Esophagus squamous epithelium (tissue), 5 donors: Measurements from ENCODE around the gene FFAR4. TPM values are rescaled to one million over a fixed set of nuclear protein-coding genes. Genes with fewer than 3 reads are reported as not detected.

Experiments used
- DNase-seq: peaks from one replicate; lab custom pipeline; 2025; lab: John Stamatoyannopoulos, UW
- H3K27ac ChIP-seq, 4 donors: fragments of 200-600 bp; sonication (generic); one replicate each; pipeline ENCODE4 v1.5.1; 2016 to 2019; ENCODE audit warnings: mild to moderate bottlenecking in 1 of 4
- H3K27me3 ChIP-seq, 4 donors: fragments of 200-600 bp; sonication (generic); 1 replicate in 3 of 4; 2 replicates in 1 of 4; pipeline versions ENCODE4 v1.5.1 to v1.6.0; 2017 to 2021; ENCODE audit warnings: antibody characterized with exemption in 1 of 4
- H3K36me3 ChIP-seq, 3 donors: fragments of 200-600 bp; sonication (generic); one replicate each; pipeline ENCODE4 v1.5.1; 2016 to 2019
- H3K4me1 ChIP-seq, 3 donors: fragments of 200-600 bp; sonication (generic); one replicate each; pipeline ENCODE4 v1.5.1; 2017 to 2019
- H3K4me3 ChIP-seq, 4 donors: fragments of 200-600 bp; sonication (generic); 1 replicate in 3 of 4; 2 replicates in 1 of 4; pipeline ENCODE4 v1.5.1; 2016 to 2019; ENCODE audit warnings: mild to moderate bottlenecking in 2 of 4, moderate library complexity in 1 of 4
- H3K9me3 ChIP-seq, 3 donors: fragments of 200-600 bp; sonication (generic); one replicate each; pipeline ENCODE4 v1.5.1; 2016 to 2019
- POLR2A ChIP-seq, 4 donors: fragments of 450-650 bp; IDR thresholded peaks; one replicate each; pipeline ENCODE4 v1.6.1; 2017; ENCODE audit warnings: antibody characterized with exemption in 4 of 4, mild to moderate bottlenecking in 4 of 4, moderate library complexity in 3 of 4
- WGBS, 2 donors: methylation state at CpG; one replicate each; pipeline ENCODE4 v1.1.5; 2018; 5-methylcytosine and 5-hydroxymethylcytosine counted together
- intact Hi-C: fragments of 100-400 bp; cut with DNase I; formaldehyde crosslinking; loops from one replicate; pipeline ENCODE4 v1.15.0; 2022
- total RNA-seq, 4 donors: library from RNA; depleted of rRNA; stranded (reverse); fragments of >200 nt; gene quantifications; one replicate each; pipeline ENCODE4 v1.1.0, GENCODE V29; 2016
- TF ChIP-seq, protein P1 (sequence below), 6 experiments: fragments of 450-650 bp in 4 of 6; fragments of 200-600 bp in 2 of 6; sonication (generic) in 2 of 6; IDR thresholded peaks; one replicate each; pipeline ENCODE4 v1.5.1; 2016 to 2019; ENCODE audit warnings: antibody characterized with exemption in 6 of 6, mild to moderate bottlenecking in 4 of 6, moderate library complexity in 4 of 6
- donor health status: DM: yes; HTN: yes; CAD: no.

FFAR4 gene
- total RNA-seq, 4 donors from 2014 or later: 0.26 to 1.1 TPM; not detected in 2

GRCh38 chr10:93552780-93553179 lies 13.7 kb upstream of the FFAR4 start:
- no peak for DNase-seq
- intact Hi-C loops: no loop called here

GRCh38 chr10:93553482-93554315 lies 12.8 kb upstream of the FFAR4 start:
- WGBS, 2 donors: 82 to 99% methylated on average over 8 of the region's 8 CpGs
- no peak for DNase-seq
- Histone ChIP-seq H3K27me3 (no peaks in the 10 kb centered on the region), H3K27ac (no peak overlapping the region), H3K9me3 (no peaks in the 10 kb centered on the region), H3K4me1 (no peaks in the 10 kb centered on the region), H3K36me3 (no peaks in the 10 kb centered on the region), H3K4me3 (no peak overlapping the region)
- TF ChIP-seq POLR2A (IDR thresholded peaks at IDR 0.05): no peak
- TF ChIP-seq, protein P1, sequence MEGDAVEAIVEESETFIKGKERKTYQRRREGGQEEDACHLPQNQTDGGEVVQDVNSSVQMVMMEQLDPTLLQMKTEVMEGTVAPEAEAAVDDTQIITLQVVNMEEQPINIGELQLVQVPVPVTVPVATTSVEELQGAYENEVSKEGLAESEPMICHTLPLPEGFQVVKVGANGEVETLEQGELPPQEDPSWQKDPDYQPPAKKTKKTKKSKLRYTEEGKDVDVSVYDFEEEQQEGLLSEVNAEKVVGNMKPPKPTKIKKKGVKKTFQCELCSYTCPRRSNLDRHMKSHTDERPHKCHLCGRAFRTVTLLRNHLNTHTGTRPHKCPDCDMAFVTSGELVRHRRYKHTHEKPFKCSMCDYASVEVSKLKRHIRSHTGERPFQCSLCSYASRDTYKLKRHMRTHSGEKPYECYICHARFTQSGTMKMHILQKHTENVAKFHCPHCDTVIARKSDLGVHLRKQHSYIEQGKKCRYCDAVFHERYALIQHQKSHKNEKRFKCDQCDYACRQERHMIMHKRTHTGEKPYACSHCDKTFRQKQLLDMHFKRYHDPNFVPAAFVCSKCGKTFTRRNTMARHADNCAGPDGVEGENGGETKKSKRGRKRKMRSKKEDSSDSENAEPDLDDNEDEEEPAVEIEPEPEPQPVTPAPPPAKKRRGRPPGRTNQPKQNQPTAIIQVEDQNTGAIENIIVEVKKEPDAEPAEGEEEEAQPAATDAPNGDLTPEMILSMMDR (IDR thresholded peaks at IDR 0.05): no peak
- intact Hi-C loops: no loop called here

More at GRCh38 chr10:93552780-93553179, 13.7 kb upstream of the FFAR4 start:
- no peaks in the 10 kb centered on the region for H3K27me3 ChIP-seq
- H3K9me3 ChIP-seq: no peaks in the 10 kb centered on the region
- no peaks in the 10 kb centered on the region for H3K36me3 ChIP-seq
- H3K4me1 ChIP-seq: no peaks in the 10 kb centered on the region
- no peak overlapping the region for H3K27ac ChIP-seq
- TF ChIP-seq POLR2A (IDR thresholded peaks at IDR 0.05): no peak
- TF ChIP-seq, protein P1 (IDR thresholded peaks at IDR 0.05): no peak
- no peak overlapping the region for H3K4me3 ChIP-seq
- WGBS, 2 donors: 96 to 100% methylated on average over 2 to 3 of the region's 3 CpGs

GRCh38 chr10:93554316-93554663 lies 12.2 kb upstream of the FFAR4 start:
- TF ChIP-seq, protein P1 (IDR thresholded peaks at IDR 0.05): no peak
- no peak for TF ChIP-seq POLR2A (IDR thresholded peaks at IDR 0.05)
- Histone ChIP-seq H3K4me1 (no peaks in the 10 kb centered on the region), H3K9me3 (peaks cover 0 to under 1% (median 0%) of the 10 kb centered on the region in 3 donors), H3K27ac (no peak overlapping the region), H3K27me3 (no peaks in the 10 kb centered on the region), H3K4me3 (no peak overlapping the region), H3K36me3 (no peaks in the 10 kb centered on the region)
- intact Hi-C loops: no loop called here
- no peak for DNase-seq
- 50 to 89% methylated on average over 1 of the region's 1 CpG for WGBS, 2 donors

- intact Hi-C loops: no loop called here
- peaks cover 0 to 6% (median 0%) of the 10 kb centered on the region in 3 donors for H3K9me3 ChIP-seq
- no peaks in the 10 kb centered on the region for H3K36me3 ChIP-seq
- no peak for TF ChIP-seq POLR2A (IDR thresholded peaks at IDR 0.05)
- TF ChIP-seq, protein P1 (IDR thresholded peaks at IDR 0.05): peak; percentile 34 to 62 (median 48)
- no peaks in the 10 kb centered on the region for H3K27me3 ChIP-seq
- DNase-seq: no peak
- no peak overlapping the region for H3K4me3 ChIP-seq
- 46 to 52% methylated on average over 8 to 12 of the region's 14 CpGs for WGBS, 2 donors
- peak overlapping the region in 1 of 4 donors; percentile 14 for H3K27ac ChIP-seq
- H3K4me1 ChIP-seq: no peaks in the 10 kb centered on the region
Observed at GRCh38 chr10:93554760-93555432, 11.6 kb upstream of the FFAR4 start.

GRCh38 chr10:93559490-93559889 lies 7.0 kb upstream of the FFAR4 start:
- intact Hi-C loops: no loop called here
- DNase-seq: no peak
- H3K27ac ChIP-seq: no peak overlapping the region
- WGBS, 2 donors: 83 to 96% methylated on average over 2 to 4 of the region's 9 CpGs
- no peak for TF ChIP-seq POLR2A (IDR thresholded peaks at IDR 0.05)
- TF ChIP-seq, protein P1 (IDR thresholded peaks at IDR 0.05): no peak
- H3K27me3 ChIP-seq: peaks cover 0 to 15% (median 0%) of the 10 kb centered on the region in 4 donors
- H3K9me3 ChIP-seq: peaks cover 0 to 7% (median 0%) of the 10 kb centered on the region in 3 donors
- H3K36me3 ChIP-seq: no peaks in the 10 kb centered on the region
- no peaks in the 10 kb centered on the region for H3K4me1 ChIP-seq
- H3K4me3 ChIP-seq: no peak overlapping the region
